Measurements from ENCODE around the gene CRIM1.

GRCh38 chr2:36530983-36531354, 175.4 kb downstream of the CRIM1 start:
- TF ChIP-seq CTCF (IDR thresholded peaks at IDR 0.05) (no peak), POLR2A (IDR thresholded peaks at IDR 0.05) (no peak)

Measured in lower leg skin (tissue), 3 donors.